HepG2 (cell line): ENCODE results near the gene TMEM63C. TPM values are rescaled to one million over a fixed set of nuclear protein-coding genes. Genes with fewer than 3 reads are reported as not detected.

Experiments used
- CENPT ChIP-seq: sonication (generic); formaldehyde crosslinking; IDR thresholded peaks from 2 replicates; pipeline ENCODE4 v1.8.0; 2022; ENCODE audit warnings: low read depth, mild to moderate bottlenecking, moderate library complexity, missing genetic modification reagents
- DR1 ChIP-seq: sonication (generic); formaldehyde crosslinking; IDR thresholded peaks from 2 replicates; pipeline ENCODE4 v1.8.0; 2021; ENCODE audit warnings: mild to moderate bottlenecking, missing genetic modification reagents, inconsistent platforms
- EED ChIP-seq: sonication (generic); formaldehyde crosslinking; IDR thresholded peaks from 2 replicates; pipeline ENCODE4 v1.5.0; 2020; ENCODE audit warnings: mild to moderate bottlenecking, missing genetic modification reagents
- KDM4B ChIP-seq: sonication (generic); formaldehyde crosslinking; IDR thresholded peaks from 2 replicates; pipeline ENCODE4 v1.4.0; 2020; ENCODE audit warnings: missing genetic modification reagents
- NBN ChIP-seq: fragments of 450-650 bp; conservative IDR thresholded peaks from 2 replicates; pipeline ENCODE4 v1.6.1; 2017
- NPAS2 ChIP-seq: sonication (generic); formaldehyde crosslinking; IDR thresholded peaks from 2 replicates; pipeline ENCODE4 v1.8.0; 2022; ENCODE audit warnings: mild to moderate bottlenecking, missing genetic modification reagents, borderline replicate concordance
- NR2C2 ChIP-seq: sonication (generic); formaldehyde crosslinking; IDR thresholded peaks from 2 replicates; pipeline ENCODE4 v1.4.0; 2020; ENCODE audit warnings: missing genetic modification reagents, mild to moderate bottlenecking, moderate library complexity, borderline replicate concordance
- SRSF1 ChIP-seq: fragments of 200-400 bp; formaldehyde crosslinking; optimal IDR thresholded peaks from 2 replicates; pipeline ENCODE3; 2017; ENCODE audit warnings: mild to moderate bottlenecking, low read depth, low read length, moderate library complexity
- SUZ12 ChIP-seq: fragments of 150-350 bp; IDR thresholded peaks from 2 replicates; pipeline ENCODE4 v1.6.1; 2014; ENCODE audit warnings: low read depth, low read length
- ZNF562 ChIP-seq: sonication (generic); formaldehyde crosslinking; IDR thresholded peaks from 2 replicates; pipeline ENCODE4 v1.8.0; 2022; ENCODE audit warnings: missing genetic modification reagents, borderline replicate concordance
- ZNF747 ChIP-seq: sonication (generic); formaldehyde crosslinking; IDR thresholded peaks from 2 replicates; pipeline ENCODE4 v1.8.1; 2023; ENCODE audit warnings: missing genetic modification reagents, mild to moderate bottlenecking, borderline replicate concordance
- ZSCAN9 ChIP-seq: IDR thresholded peaks from 2 replicates; pipeline ENCODE4 v1.6.1; 2016; ENCODE audit warnings: borderline replicate concordance
- polyA plus RNA-seq, 8 experiments: library from polyadenylated mRNA; depleted of rRNA in 3 of 8; stranded (reverse) in 7 of 8; unstranded in 1 of 8; fragments of >200 nt; fragmentation: Illumina TruSeq in 4 of 8; extraction: Trizol in 4 of 8; gene quantifications; 2 replicates each; pipeline versions ENCODE4 v1.2.1 to v1.2.3, GENCODE V29; 2011 to 2016; ENCODE audit warnings: low read depth in 4 of 8, missing spikeins in 1 of 8, mixed read lengths in 1 of 8; ENCODE audit not compliant: insufficient read depth in 1 of 8
- total RNA-seq, 5 experiments: library from RNA; depleted of rRNA; stranded (reverse); fragments of >200 nt; fragmentation: Illumina TruSeq; extraction: Trizol; gene quantifications; 2 replicates each; pipeline ENCODE4 v1.2.3, GENCODE V29; 2016; ENCODE audit warnings: low read depth in 1 of 5
- TF ChIP-seq, protein P1 (sequence below): sonication (generic); formaldehyde crosslinking; IDR thresholded peaks from 2 replicates; pipeline ENCODE4 v1.8.0; 2022; ENCODE audit warnings: mild to moderate bottlenecking, missing genetic modification reagents, moderate library complexity
- TF ChIP-seq, protein P2 (sequence below), 2 experiments: sonication (generic) in 1 of 2; formaldehyde crosslinking in 1 of 2; IDR thresholded peaks; 2 replicates each; pipeline versions ENCODE4 v1.6.1 to v1.9.0; 2014 to 2022; ENCODE audit warnings: antibody characterized with exemption in 1 of 2, borderline replicate concordance in 1 of 2, inconsistent platforms in 1 of 2, low read depth in 1 of 2, missing genetic modification reagents in 1 of 2
- TF ChIP-seq, protein P3 (sequence below), 2 experiments: sonication (generic) in 1 of 2; formaldehyde crosslinking in 1 of 2; IDR thresholded peaks; 2 replicates each; pipeline versions ENCODE4 v1.4.0 to v1.6.1; 2016 to 2020; ENCODE audit warnings: borderline replicate concordance in 1 of 2, low read depth in 1 of 2, mild to moderate bottlenecking in 1 of 2, missing genetic modification reagents in 1 of 2

The TMEM63C gene
- total and polyA plus RNA-seq, 2 of the 13 experiments (the other 11 are each of a cell fraction or from before 2014, with no cell fraction given), result 0.17 to 0.27 TPM

DNA sequence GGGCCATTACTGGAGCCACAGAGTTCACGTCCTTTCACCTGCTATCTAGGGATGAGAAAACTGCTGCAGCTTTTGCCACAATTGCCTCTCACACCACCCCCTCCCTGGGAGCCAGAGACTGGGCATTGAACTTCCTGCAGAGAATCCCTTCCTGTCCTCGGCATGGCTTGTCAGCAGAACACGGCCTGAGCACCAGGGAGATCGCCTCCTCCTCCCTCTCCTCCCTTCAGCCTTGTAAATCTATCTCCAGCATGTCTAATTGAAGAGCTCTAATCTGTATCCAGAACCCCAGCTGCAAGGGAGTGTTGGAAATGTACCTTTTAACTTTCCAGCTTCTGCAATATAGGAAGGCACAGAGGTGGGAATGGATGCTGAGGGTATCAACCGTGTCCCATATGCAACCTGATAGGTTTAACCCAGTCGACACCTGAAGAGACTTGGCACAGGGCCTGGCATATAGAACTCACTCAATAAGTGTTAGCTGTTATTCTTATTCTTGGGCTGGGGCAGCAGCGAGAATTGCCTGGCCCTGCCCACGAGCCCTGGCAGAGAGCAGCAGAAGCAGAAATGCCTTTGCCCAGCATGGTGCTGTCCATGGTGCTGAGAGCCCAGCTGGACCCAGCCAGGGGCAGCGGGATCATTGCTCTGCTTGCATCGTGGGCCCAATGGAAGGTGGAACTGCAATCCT, 26.8 kb downstream of the TMEM63C start (continued):
- no peak for TF ChIP-seq SRSF1
- TF ChIP-seq EED (CRISPR knock-in tag), result no peak
- TF ChIP-seq NBN, result no peak
- TF ChIP-seq KDM4B, result peak; percentile 97
- TF ChIP-seq NPAS2, result no peak; the same call in 1 of the 2 replicates
- TF ChIP-seq, protein P1, sequence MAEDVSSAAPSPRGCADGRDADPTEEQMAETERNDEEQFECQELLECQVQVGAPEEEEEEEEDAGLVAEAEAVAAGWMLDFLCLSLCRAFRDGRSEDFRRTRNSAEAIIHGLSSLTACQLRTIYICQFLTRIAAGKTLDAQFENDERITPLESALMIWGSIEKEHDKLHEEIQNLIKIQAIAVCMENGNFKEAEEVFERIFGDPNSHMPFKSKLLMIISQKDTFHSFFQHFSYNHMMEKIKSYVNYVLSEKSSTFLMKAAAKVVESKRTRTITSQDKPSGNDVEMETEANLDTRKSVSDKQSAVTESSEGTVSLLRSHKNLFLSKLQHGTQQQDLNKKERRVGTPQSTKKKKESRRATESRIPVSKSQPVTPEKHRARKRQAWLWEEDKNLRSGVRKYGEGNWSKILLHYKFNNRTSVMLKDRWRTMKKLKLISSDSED (CRISPR knock-in tag), result no peak
- TF ChIP-seq DR1 (CRISPR knock-in tag), result no peak
- TF ChIP-seq ZNF562, result no peak
- TF ChIP-seq, protein P2, sequence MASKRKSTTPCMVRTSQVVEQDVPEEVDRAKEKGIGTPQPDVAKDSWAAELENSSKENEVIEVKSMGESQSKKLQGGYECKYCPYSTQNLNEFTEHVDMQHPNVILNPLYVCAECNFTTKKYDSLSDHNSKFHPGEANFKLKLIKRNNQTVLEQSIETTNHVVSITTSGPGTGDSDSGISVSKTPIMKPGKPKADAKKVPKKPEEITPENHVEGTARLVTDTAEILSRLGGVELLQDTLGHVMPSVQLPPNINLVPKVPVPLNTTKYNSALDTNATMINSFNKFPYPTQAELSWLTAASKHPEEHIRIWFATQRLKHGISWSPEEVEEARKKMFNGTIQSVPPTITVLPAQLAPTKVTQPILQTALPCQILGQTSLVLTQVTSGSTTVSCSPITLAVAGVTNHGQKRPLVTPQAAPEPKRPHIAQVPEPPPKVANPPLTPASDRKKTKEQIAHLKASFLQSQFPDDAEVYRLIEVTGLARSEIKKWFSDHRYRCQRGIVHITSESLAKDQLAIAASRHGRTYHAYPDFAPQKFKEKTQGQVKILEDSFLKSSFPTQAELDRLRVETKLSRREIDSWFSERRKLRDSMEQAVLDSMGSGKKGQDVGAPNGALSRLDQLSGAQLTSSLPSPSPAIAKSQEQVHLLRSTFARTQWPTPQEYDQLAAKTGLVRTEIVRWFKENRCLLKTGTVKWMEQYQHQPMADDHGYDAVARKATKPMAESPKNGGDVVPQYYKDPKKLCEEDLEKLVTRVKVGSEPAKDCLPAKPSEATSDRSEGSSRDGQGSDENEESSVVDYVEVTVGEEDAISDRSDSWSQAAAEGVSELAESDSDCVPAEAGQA (IDR thresholded peaks at IDR 0.05; ENCODE audit: low read depth), result no peak
- TF ChIP-seq, protein P2 (CRISPR knock-in tag; IDR thresholded peaks at IDR 0.05; ENCODE audit: borderline replicate concordance), result peak; percentile 91; the same call in 1 of the 2 replicates
- TF ChIP-seq, protein P3, sequence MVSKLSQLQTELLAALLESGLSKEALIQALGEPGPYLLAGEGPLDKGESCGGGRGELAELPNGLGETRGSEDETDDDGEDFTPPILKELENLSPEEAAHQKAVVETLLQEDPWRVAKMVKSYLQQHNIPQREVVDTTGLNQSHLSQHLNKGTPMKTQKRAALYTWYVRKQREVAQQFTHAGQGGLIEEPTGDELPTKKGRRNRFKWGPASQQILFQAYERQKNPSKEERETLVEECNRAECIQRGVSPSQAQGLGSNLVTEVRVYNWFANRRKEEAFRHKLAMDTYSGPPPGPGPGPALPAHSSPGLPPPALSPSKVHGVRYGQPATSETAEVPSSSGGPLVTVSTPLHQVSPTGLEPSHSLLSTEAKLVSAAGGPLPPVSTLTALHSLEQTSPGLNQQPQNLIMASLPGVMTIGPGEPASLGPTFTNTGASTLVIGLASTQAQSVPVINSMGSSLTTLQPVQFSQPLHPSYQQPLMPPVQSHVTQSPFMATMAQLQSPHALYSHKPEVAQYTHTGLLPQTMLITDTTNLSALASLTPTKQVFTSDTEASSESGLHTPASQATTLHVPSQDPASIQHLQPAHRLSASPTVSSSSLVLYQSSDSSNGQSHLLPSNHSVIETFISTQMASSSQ (IDR thresholded peaks at IDR 0.05; ENCODE audit: low read depth), result no peak
- TF ChIP-seq, protein P3 (CRISPR knock-in tag; IDR thresholded peaks at IDR 0.05; ENCODE audit: borderline replicate concordance), result no peak
- peak; percentile 99 for TF ChIP-seq ZSCAN9 (CRISPR knock-in tag)
- TF ChIP-seq ZNF747 (CRISPR knock-in tag), result no peak
- TF ChIP-seq CENPT (CRISPR knock-in tag), result no peak
- TF ChIP-seq SUZ12, result no peak
- no peak for TF ChIP-seq NR2C2
